GM19239 (cell line): ENCODE results near the gene FOSB.

ENCODE experiments used
- DNase-seq: peaks from one replicate; pipeline ENCODE4 v3.0.0; 2011; ENCODE audit warnings: low spot score; ENCODE audit not compliant: insufficient read length
- FAIRE-seq: peaks from 2 replicates; lab custom pipeline; 2011; peaks lifted over from hg19 to GRCh38; lab: Jason Lieb, UNC

FOSB gene

GRCh38 chr19:45515807-45516401, 48.1 kb downstream of the FOSB start:
- no peak for FAIRE-seq

GRCh38 chr19:45517238-45517637, 49.4 kb downstream of the FOSB start:
- no peak for DNase-seq
- no peak for FAIRE-seq

More at GRCh38 chr19:45515807-45516401, 48.1 kb downstream of the FOSB start:
- DNase-seq: no peak

GRCh38 chr19:45517641-45518468, 50.1 kb downstream of the FOSB start:
- DNase-seq (no peak), FAIRE-seq (no peak)

- DNase-seq: no peak
- no peak for FAIRE-seq
Measured at GRCh38 chr19:45518469-45518826, 50.7 kb downstream of the FOSB start.

GRCh38 chr19:45522010-45522941, 54.5 kb downstream of the FOSB start:
- FAIRE-seq: no peak
- no peak for DNase-seq

GRCh38 chr19:45523642-45524256, 56.0 kb downstream of the FOSB start:
- peak; percentile 97 for FAIRE-seq

GRCh38 chr19:45524575-45525129, 56.9 kb downstream of the FOSB start:
- FAIRE-seq (no peak), DNase-seq (no peak)

More at GRCh38 chr19:45523642-45524256, 56.0 kb downstream of the FOSB start:
- DNase-seq: peak; percentile 94
